GM12892 (cell line): ENCODE data around the gene CALU.

Experiments used
- POLR2A ChIP-seq: IDR thresholded peaks from 2 replicates; pipeline ENCODE4 v1.6.1; 2011; ENCODE audit warnings: low read depth, low read length, control low read depth
- POLR2AphosphoS5 ChIP-seq: IDR thresholded peaks from 2 replicates; pipeline ENCODE4 v1.6.1; 2011; ENCODE audit warnings: low read depth, low read length, control low read depth
- TAF1 ChIP-seq: IDR thresholded peaks from 2 replicates; pipeline ENCODE4 v1.6.1; 2011; ENCODE audit warnings: low read depth, mild to moderate bottlenecking, control low read depth, low read length, borderline replicate concordance

- TF ChIP-seq POLR2A (no peak), TAF1 (no peak), POLR2AphosphoS5 (no peak)
Observed at GRCh38 chr7:128726737-128727072, 12.5 kb upstream of the CALU start.
